KOPT-K1 (cell line): ENCODE results near the gene MEAK7.
A peak's percentile ranks its signal among the peaks of the same experiment; 100 is the strongest.

Experiments used
- H3K27ac ChIP-seq: fragments of 200-600 bp; sonication (generic); 2 replicates; pipeline ENCODE4 v1.5.1; 2016; ENCODE audit warnings: antibody characterized with exemption, mild to moderate bottlenecking, low read depth, low read length; ENCODE audit not compliant: poor library complexity, severe bottlenecking
- H3K36me3 ChIP-seq: fragments of 200-600 bp; sonication (generic); 2 replicates; pipeline ENCODE4 v1.5.1; 2017; ENCODE audit warnings: antibody characterized with exemption, mild to moderate bottlenecking, low read length, moderate library complexity; ENCODE audit not compliant: insufficient read depth
- H3K9me3 ChIP-seq: fragments of 200-600 bp; sonication (generic); 2 replicates; pipeline ENCODE4 v1.5.1; 2017; ENCODE audit warnings: antibody characterized with exemption, low read length, mild to moderate bottlenecking; ENCODE audit not compliant: insufficient read depth, poor library complexity, severe bottlenecking

Gene MEAK7

GRCh38 chr16:84508502-84508901, 4.0 kb upstream of the MEAK7 start:
- no peak overlapping the region for H3K27ac ChIP-seq

GRCh38 chr16:84507011-84507982, 2.8 kb upstream of the MEAK7 start:
- Histone ChIP-seq H3K9me3 (no peaks in the 10 kb centered on the region), H3K36me3 (no peaks in the 10 kb centered on the region), H3K27ac (no peak overlapping the region)

More at GRCh38 chr16:84508502-84508901, 4.0 kb upstream of the MEAK7 start:
- no peaks in the 10 kb centered on the region for H3K9me3 ChIP-seq
- no peaks in the 10 kb centered on the region for H3K36me3 ChIP-seq

GRCh38 chr16:84505249-84506187, 1.1 kb upstream of the MEAK7 start:
- Histone ChIP-seq H3K9me3 (no peaks in the 10 kb centered on the region), H3K27ac (peak overlapping the region; percentile 49), H3K36me3 (no peaks in the 10 kb centered on the region)

GRCh38 chr16:84503751-84504395, 586 bp downstream of the MEAK7 start:
- peak overlapping the region; percentile 49 for H3K27ac ChIP-seq
- H3K9me3 ChIP-seq: no peaks in the 10 kb centered on the region
- H3K36me3 ChIP-seq: no peaks in the 10 kb centered on the region

- Histone ChIP-seq H3K9me3 (no peaks in the 10 kb centered on the region), H3K36me3 (no peaks in the 10 kb centered on the region), H3K27ac (no peak overlapping the region)
Measured at GRCh38 chr16:84502581-84502980, 1.9 kb downstream of the MEAK7 start.

GRCh38 chr16:84502075-84502474, 2.4 kb downstream of the MEAK7 start:
- no peaks in the 10 kb centered on the region for H3K36me3 ChIP-seq
- no peaks in the 10 kb centered on the region for H3K9me3 ChIP-seq
- H3K27ac ChIP-seq: no peak overlapping the region

- no peak overlapping the region for H3K27ac ChIP-seq
Measured at GRCh38 chr16:84501077-84501735, 3.3 kb downstream of the MEAK7 start.

GRCh38 chr16:84500531-84500930, 3.9 kb downstream of the MEAK7 start:
- no peaks in the 10 kb centered on the region for H3K36me3 ChIP-seq
- no peaks in the 10 kb centered on the region for H3K9me3 ChIP-seq
- no peak overlapping the region for H3K27ac ChIP-seq

More at GRCh38 chr16:84501077-84501735, 3.3 kb downstream of the MEAK7 start:
- no peaks in the 10 kb centered on the region for H3K36me3 ChIP-seq
- no peaks in the 10 kb centered on the region for H3K9me3 ChIP-seq

- Histone ChIP-seq H3K27ac (no peak overlapping the region), H3K36me3 (no peaks in the 10 kb centered on the region), H3K9me3 (peaks cover under 1% of the 10 kb centered on the region)
Measured at GRCh38 chr16:84499638-84500037, 4.8 kb downstream of the MEAK7 start.

GRCh38 chr16:84498859-84499620, 5.4 kb downstream of the MEAK7 start:
- Histone ChIP-seq H3K9me3 (peaks cover 5% of the 10 kb centered on the region), H3K27ac (no peak overlapping the region), H3K36me3 (no peaks in the 10 kb centered on the region)

GRCh38 chr16:84498223-84498610, 6.2 kb downstream of the MEAK7 start:
- H3K36me3 ChIP-seq: no peaks in the 10 kb centered on the region
- peaks cover 14% of the 10 kb centered on the region for H3K9me3 ChIP-seq
- H3K27ac ChIP-seq: no peak overlapping the region

GRCh38 chr16:84497418-84498222, 6.8 kb downstream of the MEAK7 start:
- Histone ChIP-seq H3K27ac (no peak overlapping the region), H3K36me3 (no peaks in the 10 kb centered on the region; the same call in 1 of the 2 replicates), H3K9me3 (peaks cover 20% of the 10 kb centered on the region)

GRCh38 chr16:84496991-84497390, 7.5 kb downstream of the MEAK7 start:
- Histone ChIP-seq H3K9me3 (peaks cover 22% of the 10 kb centered on the region), H3K27ac (no peak overlapping the region), H3K36me3 (no peaks in the 10 kb centered on the region; the same call in 1 of the 2 replicates)
